Measurements from ENCODE around the gene ASPDH. TPM values are rescaled to one million over a fixed set of nuclear protein-coding genes. Genes with fewer than 3 reads are reported as not detected.
A peak's percentile ranks its signal among the peaks of the same experiment; 100 is the strongest.

The ASPDH gene
- total RNA-seq, 1 donor from 2014 or later: not detected

GRCh38 chr19:50494186-50495019, 19.3 kb downstream of the ASPDH start:
- no peak for DNase-seq
- no peak overlapping the region for H3K4me3 Mint-ChIP-seq (ENCODE audit: unreplicated experiment)
- H3K27me3 Mint-ChIP-seq (ENCODE audit: unreplicated experiment): peaks cover 13% of the 10 kb centered on the region
- H3K9me3 Mint-ChIP-seq (ENCODE audit: unreplicated experiment): peaks cover 9% of the 10 kb centered on the region
- H3K36me3 Mint-ChIP-seq (ENCODE audit: unreplicated experiment): peaks cover 6% of the 10 kb centered on the region
- H3K4me1 Mint-ChIP-seq (ENCODE audit: low read depth, unreplicated experiment): peaks cover 19% of the 10 kb centered on the region
- no peak overlapping the region for H3K27ac Mint-ChIP-seq (ENCODE audit: unreplicated experiment)
- TF ChIP-seq CTCF (IDR thresholded peaks at IDR 0.05; ENCODE audit: partially characterized antibody, unreplicated experiment): no peak

- Mint-ChIP-seq H3K27me3 (ENCODE audit: unreplicated experiment) (peaks cover 15% of the 10 kb centered on the region), H3K27ac (ENCODE audit: unreplicated experiment) (no peak overlapping the region), H3K9me3 (ENCODE audit: unreplicated experiment) (peaks cover 11% of the 10 kb centered on the region), H3K4me1 (ENCODE audit: low read depth, unreplicated experiment) (peaks cover 21% of the 10 kb centered on the region), H3K36me3 (ENCODE audit: unreplicated experiment) (peaks cover 6% of the 10 kb centered on the region), H3K4me3 (ENCODE audit: unreplicated experiment) (no peak overlapping the region)
- no peak for TF ChIP-seq CTCF (IDR thresholded peaks at IDR 0.05; ENCODE audit: partially characterized antibody, unreplicated experiment)
- no peak for DNase-seq
Observed at GRCh38 chr19:50493171-50493570, 20.5 kb downstream of the ASPDH start.

GRCh38 chr19:50492303-50493052, 21.2 kb downstream of the ASPDH start:
- H3K27me3 Mint-ChIP-seq (ENCODE audit: unreplicated experiment): peaks cover 15% of the 10 kb centered on the region
- H3K36me3 Mint-ChIP-seq (ENCODE audit: unreplicated experiment): peaks cover 6% of the 10 kb centered on the region
- no peak for DNase-seq
- no peak for TF ChIP-seq CTCF (IDR thresholded peaks at IDR 0.05; ENCODE audit: partially characterized antibody, unreplicated experiment)
- peak overlapping the region; percentile 46 for H3K4me3 Mint-ChIP-seq (ENCODE audit: unreplicated experiment)
- peaks cover 11% of the 10 kb centered on the region for H3K9me3 Mint-ChIP-seq (ENCODE audit: unreplicated experiment)
- H3K27ac Mint-ChIP-seq (ENCODE audit: unreplicated experiment): peak overlapping the region; percentile 71
- peaks cover 21% of the 10 kb centered on the region for H3K4me1 Mint-ChIP-seq (ENCODE audit: low read depth, unreplicated experiment)

- no peak for TF ChIP-seq CTCF (IDR thresholded peaks at IDR 0.05; ENCODE audit: partially characterized antibody, unreplicated experiment)
- peaks cover 13% of the 10 kb centered on the region for H3K36me3 Mint-ChIP-seq (ENCODE audit: unreplicated experiment)
- H3K27me3 Mint-ChIP-seq (ENCODE audit: unreplicated experiment): peaks cover 15% of the 10 kb centered on the region
- H3K9me3 Mint-ChIP-seq (ENCODE audit: unreplicated experiment): peaks cover 17% of the 10 kb centered on the region
- DNase-seq: no peak
- H3K4me1 Mint-ChIP-seq (ENCODE audit: low read depth, unreplicated experiment): peaks cover 21% of the 10 kb centered on the region
- peak overlapping the region; percentile 77 for H3K4me3 Mint-ChIP-seq (ENCODE audit: unreplicated experiment)
- H3K27ac Mint-ChIP-seq (ENCODE audit: unreplicated experiment): peak overlapping the region; percentile 55
Observed at GRCh38 chr19:50490991-50491472, 22.7 kb downstream of the ASPDH start.
